ENCODE data around the gene PTN. TPM values are rescaled to one million over a fixed set of nuclear protein-coding genes. Genes with fewer than 3 reads are reported as not detected.
"Not testable (repeated sequence)": the region's sequence is repeated elsewhere in the genome, so short reads cannot be mapped to it uniquely, and the experiment has no call there.

The PTN gene
- total RNA-seq, 3 donors from 2014 or later: not detected

DNA sequence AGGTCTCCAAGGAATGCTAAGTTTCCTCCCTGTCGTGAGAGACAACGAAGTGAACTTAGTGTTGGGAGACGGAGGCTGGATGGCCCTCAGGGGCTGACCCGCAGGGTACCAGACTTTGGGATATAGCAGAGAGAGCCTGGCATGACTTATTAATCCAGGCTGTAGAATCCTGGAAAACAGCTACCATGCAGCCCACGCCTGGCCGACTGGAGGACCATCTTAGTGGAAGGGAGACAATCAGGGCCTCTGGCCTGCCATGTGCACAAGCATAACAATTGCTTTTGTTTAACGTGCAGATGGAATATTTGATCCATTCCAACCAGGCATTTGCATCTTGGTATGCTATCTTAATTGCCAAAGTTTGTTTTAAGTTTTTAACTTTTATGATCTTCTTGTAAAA, 78.1 kb downstream of the PTN start:
- not testable (repeated sequence) for H3K9me3 Mint-ChIP-seq; H3K36me3 Mint-ChIP-seq (ENCODE audit: insufficient read depth); H3K4me1 Mint-ChIP-seq (ENCODE audit: low read depth); ATAC-seq; H3K27me3 Mint-ChIP-seq (ENCODE audit: low read depth); DNase-seq; H3K4me3 Mint-ChIP-seq

DNA sequence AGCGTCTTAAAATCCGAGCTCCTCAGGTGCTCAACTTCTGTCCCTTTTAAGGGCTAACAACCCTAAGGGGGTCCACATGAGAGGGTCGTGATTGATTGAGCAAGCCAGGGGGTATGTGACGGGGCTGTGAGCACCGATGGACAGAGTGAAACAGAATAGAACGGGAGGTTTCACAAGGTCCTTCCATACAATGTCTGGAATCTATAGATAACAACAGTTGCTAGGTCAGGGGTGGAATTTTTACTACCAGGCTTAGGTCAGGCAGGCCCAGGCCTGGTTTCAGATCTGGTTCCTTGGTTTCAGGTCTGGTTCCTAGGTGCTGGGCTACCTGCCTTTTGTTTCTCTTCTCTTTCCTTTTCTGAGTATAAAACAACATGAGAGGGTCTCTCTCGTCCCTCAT, 80.9 kb downstream of the PTN start:
- H3K36me3 Mint-ChIP-seq (ENCODE audit: insufficient read depth): no peaks in the 10 kb centered on the region
- no peak for ATAC-seq
- H3K27me3 Mint-ChIP-seq (ENCODE audit: low read depth): no peaks in the 10 kb centered on the region
- DNase-seq: no peak
- H3K9me3 Mint-ChIP-seq: no peaks in the 10 kb centered on the region
- no peaks in the 10 kb centered on the region for H3K4me1 Mint-ChIP-seq (ENCODE audit: low read depth)
- no peak overlapping the region for H3K4me3 Mint-ChIP-seq

DNA sequence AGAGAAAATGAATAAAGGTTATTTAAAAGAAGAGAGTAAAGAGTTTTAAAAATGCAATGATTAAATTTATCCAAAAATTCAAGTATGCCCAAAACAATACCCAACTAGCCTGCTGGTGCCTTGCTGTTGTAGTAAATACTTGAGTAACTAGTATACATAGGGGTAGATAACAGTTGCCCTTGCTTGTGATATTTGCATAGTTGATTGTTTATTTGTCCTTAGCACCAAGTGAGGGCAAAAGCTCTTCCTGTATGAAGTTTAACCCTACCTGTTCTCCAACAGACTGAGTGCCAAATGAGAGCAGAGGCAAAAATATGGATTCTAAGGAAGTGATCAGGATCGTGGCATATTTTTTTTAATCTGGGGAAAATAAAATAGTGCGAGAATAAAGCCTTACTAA, 85.0 kb downstream of the PTN start:
- Mint-ChIP-seq H3K4me1 (ENCODE audit: low read depth) (no peaks in the 10 kb centered on the region), H3K36me3 (ENCODE audit: insufficient read depth) (no peaks in the 10 kb centered on the region), H3K9me3 (no peaks in the 10 kb centered on the region), H3K4me3 (no peak overlapping the region), H3K27me3 (ENCODE audit: low read depth) (no peaks in the 10 kb centered on the region)
- ATAC-seq (no peak), DNase-seq (no peak)

DNA sequence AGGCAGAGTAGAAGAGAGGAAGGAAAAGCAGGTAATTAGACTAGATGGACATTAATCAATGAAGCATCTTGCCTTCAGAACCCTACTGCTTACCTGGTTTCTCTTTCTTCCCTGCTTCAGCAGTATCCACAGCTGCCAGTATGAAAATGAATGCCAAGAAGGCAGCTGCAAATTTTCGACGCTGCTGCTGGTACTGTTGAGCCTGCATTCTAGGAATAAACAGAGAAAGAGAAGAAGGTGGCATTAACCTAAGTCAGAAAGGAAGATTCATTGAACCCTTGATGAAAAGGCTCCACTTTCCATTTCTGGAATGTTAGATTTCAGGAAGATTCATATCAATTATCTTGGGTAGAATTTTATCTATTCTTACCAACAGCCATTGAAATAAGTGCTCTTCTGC, 88.8 kb downstream of the PTN start:
- Mint-ChIP-seq H3K27me3 (ENCODE audit: low read depth) (no peaks in the 10 kb centered on the region), H3K9me3 (no peaks in the 10 kb centered on the region), H3K4me1 (ENCODE audit: low read depth) (no peaks in the 10 kb centered on the region), H3K36me3 (ENCODE audit: insufficient read depth) (no peaks in the 10 kb centered on the region), H3K4me3 (no peak overlapping the region)
- ATAC-seq (no peak), DNase-seq (no peak)

DNA sequence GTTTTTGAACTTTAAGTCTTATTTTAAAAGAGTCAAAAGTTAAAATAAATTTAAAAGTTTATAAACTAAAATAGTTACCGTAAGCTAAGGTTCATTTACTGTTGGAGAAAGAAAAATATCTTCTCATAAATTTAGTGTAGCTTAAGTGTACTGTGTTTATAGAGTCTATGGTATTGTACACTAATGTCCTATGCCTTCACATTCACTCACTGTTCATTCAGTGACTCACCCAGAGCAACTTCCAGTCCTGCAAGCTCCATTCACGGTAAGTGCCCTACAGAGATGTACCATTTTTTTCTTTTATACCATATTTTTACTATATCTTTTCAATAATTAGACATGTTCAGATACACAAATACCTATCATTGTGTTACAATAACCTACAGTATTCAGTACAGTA, 97.6 kb downstream of the PTN start:
- H3K27me3 Mint-ChIP-seq (ENCODE audit: low read depth): no peaks in the 10 kb centered on the region

DNA sequence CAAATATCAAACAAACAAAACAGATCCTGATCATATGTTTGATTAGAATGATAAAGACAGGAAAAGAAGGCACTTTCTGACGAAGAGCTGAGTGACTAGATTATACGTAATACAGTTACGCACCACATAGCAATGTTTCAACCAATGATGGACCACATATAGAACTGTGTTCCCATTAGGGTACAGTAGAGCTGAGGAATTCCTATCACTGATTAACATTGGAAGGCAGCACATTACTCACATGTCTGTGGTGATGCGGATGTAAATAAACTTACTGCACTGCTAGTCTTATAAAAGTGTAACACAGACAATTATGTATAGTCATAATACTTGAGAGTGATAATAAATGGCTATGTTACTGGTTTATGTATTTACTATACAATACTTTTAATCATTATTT, 98.3 kb downstream of the PTN start:
- Mint-ChIP-seq H3K9me3 (peaks cover 7% of the 10 kb centered on the region), H3K4me1 (ENCODE audit: low read depth) (no peaks in the 10 kb centered on the region), H3K36me3 (ENCODE audit: insufficient read depth) (no peaks in the 10 kb centered on the region), H3K4me3 (no peak overlapping the region), H3K27me3 (ENCODE audit: low read depth) (no peaks in the 10 kb centered on the region)
- DNase-seq (no peak), ATAC-seq (no peak)

More for the DNA sequence above, 97.6 kb downstream of the PTN start:
- H3K4me1 Mint-ChIP-seq (ENCODE audit: low read depth): no peaks in the 10 kb centered on the region
- H3K4me3 Mint-ChIP-seq: no peak overlapping the region
- no peak for ATAC-seq
- no peaks in the 10 kb centered on the region for H3K36me3 Mint-ChIP-seq (ENCODE audit: insufficient read depth)
- peaks cover 7% of the 10 kb centered on the region for H3K9me3 Mint-ChIP-seq
- no peak for DNase-seq

DNA sequence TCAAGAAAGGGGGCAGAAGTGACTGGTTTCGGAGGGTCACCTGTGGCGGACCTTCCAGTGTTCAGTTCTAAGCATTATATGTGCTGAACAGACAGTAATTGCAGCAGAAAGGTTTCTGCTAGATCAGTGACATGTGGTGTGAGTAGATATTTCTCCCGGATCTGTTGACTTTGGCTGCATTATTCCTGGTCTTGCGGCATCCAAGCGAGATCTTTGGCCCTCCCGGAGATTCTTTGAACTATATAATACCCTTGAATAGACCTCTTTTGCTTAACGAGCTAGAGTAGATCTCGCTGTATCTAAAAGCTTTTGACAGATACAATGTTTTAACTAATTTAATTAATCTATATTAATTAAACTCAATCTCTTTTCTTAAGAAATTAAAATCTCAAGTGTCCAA, 99.8 kb downstream of the PTN start:
- H3K27me3 Mint-ChIP-seq (ENCODE audit: low read depth): no peaks in the 10 kb centered on the region
- no peak overlapping the region for H3K4me3 Mint-ChIP-seq
- peaks cover 7% of the 10 kb centered on the region for H3K9me3 Mint-ChIP-seq
- no peak for ATAC-seq
- no peaks in the 10 kb centered on the region for H3K36me3 Mint-ChIP-seq (ENCODE audit: insufficient read depth)
- no peak for DNase-seq
- H3K4me1 Mint-ChIP-seq (ENCODE audit: low read depth): no peaks in the 10 kb centered on the region

DNA sequence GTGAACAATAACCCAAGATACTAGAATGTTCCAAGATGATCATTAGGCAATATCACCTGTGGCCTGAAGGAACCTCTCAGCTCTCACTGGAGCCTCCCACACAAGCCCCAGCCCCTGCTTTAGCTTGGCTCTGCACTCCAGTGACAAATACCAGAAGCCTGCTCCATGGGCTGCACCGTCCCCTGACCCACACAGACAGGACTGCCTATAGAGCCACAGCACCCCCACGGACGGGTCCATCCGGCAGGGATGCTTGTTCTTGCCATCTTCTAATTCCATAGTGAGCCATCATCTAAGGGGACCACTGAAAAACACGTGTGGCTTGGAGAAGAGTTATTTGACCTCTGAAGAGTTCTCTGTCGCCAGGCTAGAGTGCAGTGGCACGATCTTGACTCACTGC, 100.9 kb downstream of the PTN start:
- Mint-ChIP-seq H3K27me3 (ENCODE audit: low read depth) (no peaks in the 10 kb centered on the region), H3K4me3 (no peak overlapping the region), H3K36me3 (ENCODE audit: insufficient read depth) (no peaks in the 10 kb centered on the region), H3K9me3 (peaks cover 7% of the 10 kb centered on the region), H3K4me1 (ENCODE audit: low read depth) (no peaks in the 10 kb centered on the region)
- DNase-seq: no peak
- no peak for ATAC-seq

DNA sequence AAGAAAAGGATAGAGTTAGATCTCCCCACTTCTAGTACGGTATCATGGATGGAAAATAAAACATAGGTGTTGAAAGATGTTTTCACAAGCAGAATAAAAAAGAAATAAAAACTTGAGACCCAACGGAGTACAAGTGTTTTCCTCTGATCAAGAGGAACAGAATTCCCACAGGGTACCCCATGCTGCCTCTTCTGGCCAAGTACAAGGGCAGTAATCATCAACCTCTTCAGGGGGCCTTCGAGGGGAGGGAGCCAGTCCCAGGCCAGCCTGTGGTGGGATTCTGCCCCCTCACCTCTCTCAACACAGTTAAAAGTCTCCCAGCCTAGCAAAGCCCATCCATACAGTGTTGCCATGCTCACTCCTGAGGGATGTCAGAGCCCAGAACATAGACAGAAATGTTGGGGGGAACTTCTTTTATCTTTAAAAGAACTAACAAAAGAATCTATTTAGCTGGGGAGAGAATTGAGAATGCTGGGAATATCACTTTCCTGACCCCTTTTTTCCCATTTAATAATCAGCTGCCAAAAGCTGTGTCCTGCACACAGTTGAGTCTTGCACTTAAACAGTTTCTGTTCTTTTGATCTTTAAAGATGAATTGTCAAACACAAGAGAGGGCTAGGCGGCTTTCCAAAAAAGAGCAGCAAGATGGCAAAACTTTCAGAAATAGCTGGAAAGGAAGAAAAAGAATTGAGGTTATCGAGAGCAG, 101.7 kb downstream of the PTN start:
- H3K4me3 Mint-ChIP-seq: no peak overlapping the region
- no peaks in the 10 kb centered on the region for H3K27me3 Mint-ChIP-seq (ENCODE audit: low read depth)
- H3K4me1 Mint-ChIP-seq (ENCODE audit: low read depth): no peaks in the 10 kb centered on the region
- peaks cover 3% of the 10 kb centered on the region for H3K9me3 Mint-ChIP-seq
- ATAC-seq: no peak
- no peak for DNase-seq
- H3K36me3 Mint-ChIP-seq (ENCODE audit: insufficient read depth): no peaks in the 10 kb centered on the region

DNA sequence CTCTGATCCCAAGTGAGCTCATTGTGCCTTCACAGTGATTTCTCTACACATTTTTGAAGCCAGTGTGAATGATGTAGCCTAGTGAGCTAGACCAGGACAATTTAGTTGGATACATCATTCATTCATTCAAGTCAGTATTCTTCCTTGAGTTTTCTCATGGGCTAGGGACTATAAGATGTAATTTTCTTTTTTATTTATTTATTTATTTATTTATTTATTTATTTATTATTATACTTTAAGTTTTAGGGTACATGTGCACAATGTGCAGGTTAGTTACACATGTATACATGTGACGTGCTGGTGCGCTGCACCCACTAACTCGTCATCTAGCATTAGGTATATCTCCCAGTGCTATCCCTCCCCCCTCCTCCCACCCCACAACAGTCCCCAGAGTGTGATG, 104.3 kb downstream of the PTN start:
- DNase-seq; H3K36me3 Mint-ChIP-seq (ENCODE audit: insufficient read depth); H3K4me3 Mint-ChIP-seq; H3K27me3 Mint-ChIP-seq (ENCODE audit: low read depth); H3K9me3 Mint-ChIP-seq; ATAC-seq; H3K4me1 Mint-ChIP-seq (ENCODE audit: low read depth): not testable (repeated sequence)

DNA sequence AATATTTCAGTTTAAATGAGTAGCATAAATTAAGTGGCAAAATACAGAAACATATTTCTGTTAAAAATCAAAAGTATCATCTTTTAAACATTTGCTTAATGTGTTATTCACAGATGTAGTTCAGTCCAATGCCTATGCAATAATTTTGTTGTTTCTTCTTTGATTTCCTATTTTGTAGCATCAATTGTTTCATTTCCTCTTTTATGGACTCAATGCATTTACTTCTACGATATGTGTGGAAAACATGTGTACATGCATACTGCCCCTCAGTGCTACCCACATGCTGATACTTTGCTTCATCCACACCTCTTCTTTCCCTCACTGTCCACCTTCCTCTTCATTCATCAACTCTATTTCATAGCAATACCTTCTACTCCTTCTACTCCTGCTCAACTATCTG, 108.1 kb downstream of the PTN start:
- no peak for ATAC-seq
- DNase-seq: no peak
- peaks cover 7% of the 10 kb centered on the region for H3K9me3 Mint-ChIP-seq
- no peaks in the 10 kb centered on the region for H3K4me1 Mint-ChIP-seq (ENCODE audit: low read depth)
- no peak overlapping the region for H3K4me3 Mint-ChIP-seq
- no peaks in the 10 kb centered on the region for H3K36me3 Mint-ChIP-seq (ENCODE audit: insufficient read depth)
- no peaks in the 10 kb centered on the region for H3K27me3 Mint-ChIP-seq (ENCODE audit: low read depth)

DNA sequence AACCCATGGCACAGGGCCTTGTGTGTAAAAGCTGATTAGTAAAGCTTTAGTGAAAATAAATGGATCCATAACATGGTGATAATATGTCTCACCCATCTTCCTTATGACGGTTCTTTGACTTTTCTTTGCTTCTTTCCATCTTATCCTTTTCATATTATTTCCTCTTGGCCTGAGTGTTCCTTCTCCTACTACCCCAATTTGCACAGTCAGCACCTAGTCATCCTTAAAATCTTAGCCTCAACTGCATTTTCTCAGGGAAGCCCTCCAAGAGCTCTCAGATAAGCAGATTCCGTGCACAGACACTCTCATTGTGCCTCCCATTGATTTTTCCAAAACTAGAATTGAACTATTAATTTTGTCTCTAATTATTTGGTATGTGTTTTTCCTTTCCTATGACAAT, 112.4 kb downstream of the PTN start:
- no peak for ATAC-seq
- peaks cover 11% of the 10 kb centered on the region for H3K9me3 Mint-ChIP-seq
- H3K27me3 Mint-ChIP-seq (ENCODE audit: low read depth): no peaks in the 10 kb centered on the region
- no peak overlapping the region for H3K4me3 Mint-ChIP-seq
- H3K36me3 Mint-ChIP-seq (ENCODE audit: insufficient read depth): no peaks in the 10 kb centered on the region
- no peaks in the 10 kb centered on the region for H3K4me1 Mint-ChIP-seq (ENCODE audit: low read depth)
- DNase-seq: no peak

DNA sequence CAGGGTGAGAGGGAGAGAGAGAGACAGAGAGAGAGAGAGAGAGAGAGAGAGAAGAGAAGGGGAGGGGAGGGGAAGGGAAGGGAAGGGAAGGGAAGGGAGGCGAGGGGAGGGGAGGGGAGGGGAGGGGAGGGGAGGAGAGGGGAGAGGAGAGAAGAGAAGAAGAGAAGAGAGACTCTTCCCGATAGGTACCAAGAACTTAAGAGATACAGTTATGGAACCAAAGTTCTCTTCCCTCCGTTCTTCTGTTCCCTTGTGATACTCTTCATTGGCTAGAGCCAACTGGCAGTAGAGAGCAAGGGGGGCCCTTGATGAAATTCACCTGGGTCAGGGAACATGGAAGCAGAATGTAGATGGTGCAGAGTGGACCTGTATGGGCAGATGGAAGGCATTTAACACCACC, 122.1 kb downstream of the PTN start:
- no peak for ATAC-seq
- Mint-ChIP-seq H3K4me1 (ENCODE audit: low read depth) (no peaks in the 10 kb centered on the region), H3K27me3 (ENCODE audit: low read depth) (no peaks in the 10 kb centered on the region), H3K4me3 (no peak overlapping the region), H3K36me3 (ENCODE audit: insufficient read depth) (no peaks in the 10 kb centered on the region), H3K9me3 (peaks cover 7% of the 10 kb centered on the region)
- no peak for DNase-seq

DNA sequence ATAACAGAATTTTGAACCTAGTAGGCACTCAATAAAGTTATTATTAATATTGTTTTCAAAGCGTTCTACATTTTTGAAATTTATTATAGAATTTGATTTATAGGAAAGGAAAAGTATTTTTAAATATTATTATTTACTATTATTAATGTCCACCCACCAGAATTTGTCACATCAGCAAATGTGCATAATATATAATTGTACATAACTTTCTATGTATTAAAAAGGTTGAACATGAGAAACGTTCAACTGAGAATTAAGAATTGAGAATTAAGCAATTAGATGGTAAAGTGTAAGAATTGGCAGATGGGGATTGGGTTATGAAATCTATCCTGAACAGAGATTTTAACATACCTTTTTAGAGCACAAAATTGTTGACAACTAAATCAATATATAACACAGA, 129.8 kb downstream of the PTN start:
- peaks cover 6% of the 10 kb centered on the region for H3K9me3 Mint-ChIP-seq
- no peaks in the 10 kb centered on the region for H3K4me1 Mint-ChIP-seq (ENCODE audit: low read depth)
- ATAC-seq (no peak), DNase-seq (no peak)
- no peak overlapping the region for H3K4me3 Mint-ChIP-seq
- no peaks in the 10 kb centered on the region for H3K36me3 Mint-ChIP-seq (ENCODE audit: insufficient read depth)
- no peaks in the 10 kb centered on the region for H3K27me3 Mint-ChIP-seq (ENCODE audit: low read depth)

DNA sequence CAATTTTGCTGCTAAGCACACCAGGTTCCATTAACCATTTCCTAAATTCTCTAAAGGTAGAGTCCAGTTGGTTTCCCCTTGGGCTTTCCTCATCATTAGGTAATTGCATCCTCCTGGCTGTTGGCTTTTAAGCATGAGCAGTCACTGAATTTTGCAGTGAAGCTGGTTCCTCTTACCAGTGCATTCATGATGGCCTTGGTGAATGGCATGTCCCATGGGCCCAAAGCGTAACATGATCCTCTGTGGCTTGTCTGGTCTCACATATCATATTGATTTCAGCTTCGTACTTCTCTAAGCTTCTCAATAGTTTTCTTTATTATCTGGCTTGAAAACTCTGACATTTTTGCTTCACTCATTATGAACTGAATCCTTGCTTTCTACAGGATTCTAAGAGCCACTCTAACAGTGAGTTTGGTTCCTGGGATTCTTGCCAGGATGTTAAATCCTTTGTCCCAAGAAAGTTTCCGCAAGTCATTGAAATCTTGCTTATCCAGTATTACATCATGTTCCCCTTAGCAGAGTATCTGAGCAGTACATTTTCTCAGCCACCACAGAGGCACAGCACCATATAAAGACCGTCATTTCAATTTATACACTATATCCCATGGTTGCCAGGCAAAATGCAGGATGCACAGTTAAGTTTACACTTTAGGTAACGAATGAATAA, 134.2 kb downstream of the PTN start:
- Mint-ChIP-seq H3K36me3 (ENCODE audit: insufficient read depth) (no peaks in the 10 kb centered on the region), H3K4me3 (no peak overlapping the region), H3K27me3 (ENCODE audit: low read depth) (no peaks in the 10 kb centered on the region), H3K4me1 (ENCODE audit: low read depth) (no peaks in the 10 kb centered on the region), H3K9me3 (peaks cover 5% of the 10 kb centered on the region)
- DNase-seq (no peak), ATAC-seq (no peak)

Data from activated T-cell treated with anti-CD3 and anti-CD28 coated beads, Interleukin-2, amount 50 U/mL, for 4 hours (primary cell).